Measurements from ENCODE around the gene OSGEPL1.
"Not testable (repeated sequence)": the region's sequence is repeated elsewhere in the genome, so short reads cannot be mapped to it uniquely, and the experiment has no call there.

The OSGEPL1 gene

GRCh38 chr2:189783927-189784867 is 21.6 kb upstream of the OSGEPL1 start, which contains the start of the genes ORMDL1 and PMS1:
Gene ORMDL1 (minus strand): TSS chr2:189784339. CDS start chr2:189782595, 1,744 bp downstream.
Gene PMS1 (plus strand): TSS chr2:189784450. CDS start chr2:189791810, 7,360 bp downstream.
- Histone ChIP-seq H3K36me3 (ENCODE audit: control insufficient read depth, insufficient read depth, low read length) (peaks cover 48% of the 10 kb centered on the region), H3K4me3 (ENCODE audit: extremely low read depth, insufficient read depth, low read length, poor library complexity, severe bottlenecking) (peak within 1 kb of the TSS; percentile 68), H3K9me3 (ENCODE audit: control insufficient read depth, low read length) (no peaks in the 10 kb centered on the region), H3K27ac (ENCODE audit: low read depth, low read length, severe bottlenecking) (peak within 1 kb of the TSS; percentile 96), H3K4me1 (ENCODE audit: control insufficient read depth, insufficient read depth, low read length, poor library complexity, severe bottlenecking) (no peaks in the 10 kb centered on the region)
- WGBS, 2 experiments (ENCODE audit: insufficient coverage in 2 of 2) = 0% methylated on average over 50 to 64 of the region's 96 CpGs

GRCh38 chr2:189783451-189783926 is 20.9 kb upstream of the OSGEPL1 start:
- 0 to 1% methylated on average over 7 to 11 of the region's 17 CpGs for WGBS, 2 experiments (ENCODE audit: insufficient coverage in 2 of 2)
- no peaks in the 10 kb centered on the region for H3K4me1 ChIP-seq (ENCODE audit: control insufficient read depth, insufficient read depth, low read length, poor library complexity, severe bottlenecking)
- peak overlapping the region; percentile 68 for H3K4me3 ChIP-seq (ENCODE audit: extremely low read depth, insufficient read depth, low read length, poor library complexity, severe bottlenecking)
- H3K36me3 ChIP-seq (ENCODE audit: control insufficient read depth, insufficient read depth, low read length) = peaks cover 48% of the 10 kb centered on the region
- H3K9me3 ChIP-seq (ENCODE audit: control insufficient read depth, low read length) = no peaks in the 10 kb centered on the region
- H3K27ac ChIP-seq (ENCODE audit: low read depth, low read length, severe bottlenecking) = peak overlapping the region; percentile 96

GRCh38 chr2:189782221-189782671 is 19.7 kb upstream of the OSGEPL1 start:
- H3K9me3 ChIP-seq (ENCODE audit: control insufficient read depth, low read length) = no peaks in the 10 kb centered on the region
- no CpG with 5 or more reads among the region's 4 CpGs for WGBS, 2 experiments (ENCODE audit: insufficient coverage in 2 of 2)
- no peak overlapping the region for H3K27ac ChIP-seq (ENCODE audit: low read depth, low read length, severe bottlenecking)
- H3K4me1 ChIP-seq (ENCODE audit: control insufficient read depth, insufficient read depth, low read length, poor library complexity, severe bottlenecking) = no peaks in the 10 kb centered on the region
- H3K36me3 ChIP-seq (ENCODE audit: control insufficient read depth, insufficient read depth, low read length) = peaks cover 53% of the 10 kb centered on the region
- peak overlapping the region; percentile 68 for H3K4me3 ChIP-seq (ENCODE audit: extremely low read depth, insufficient read depth, low read length, poor library complexity, severe bottlenecking)

- Histone ChIP-seq H3K4me3 (ENCODE audit: extremely low read depth, insufficient read depth, low read length, poor library complexity, severe bottlenecking) (no peak overlapping the region), H3K36me3 (ENCODE audit: control insufficient read depth, insufficient read depth, low read length) (peaks cover 59% of the 10 kb centered on the region), H3K9me3 (ENCODE audit: control insufficient read depth, low read length) (no peaks in the 10 kb centered on the region), H3K27ac (ENCODE audit: low read depth, low read length, severe bottlenecking) (no peak overlapping the region), H3K4me1 (ENCODE audit: control insufficient read depth, insufficient read depth, low read length, poor library complexity, severe bottlenecking) (no peaks in the 10 kb centered on the region)
- WGBS, 2 experiments (ENCODE audit: insufficient coverage in 2 of 2) = no CpG with 5 or more reads among the region's 1 CpG
Observed at GRCh38 chr2:189772212-189772611, 9.6 kb upstream of the OSGEPL1 start.

- Histone ChIP-seq H3K27ac (ENCODE audit: low read depth, low read length, severe bottlenecking) (no peak overlapping the region), H3K9me3 (ENCODE audit: control insufficient read depth, low read length) (no peaks in the 10 kb centered on the region), H3K4me3 (ENCODE audit: extremely low read depth, insufficient read depth, low read length, poor library complexity, severe bottlenecking) (no peak overlapping the region), H3K36me3 (ENCODE audit: control insufficient read depth, insufficient read depth, low read length) (peaks cover 60% of the 10 kb centered on the region), H3K4me1 (ENCODE audit: control insufficient read depth, insufficient read depth, low read length, poor library complexity, severe bottlenecking) (no peaks in the 10 kb centered on the region)
- WGBS, 2 experiments (ENCODE audit: insufficient coverage in 2 of 2) = no CpG with 5 or more reads among the region's 6 CpGs
Observed at GRCh38 chr2:189770590-189771322, 8.2 kb upstream of the OSGEPL1 start.

GRCh38 chr2:189763908-189764661 is 1.5 kb upstream of the OSGEPL1 start:
- Histone ChIP-seq H3K4me3 (ENCODE audit: extremely low read depth, insufficient read depth, low read length, poor library complexity, severe bottlenecking) (no peak overlapping the region), H3K9me3 (ENCODE audit: control insufficient read depth, low read length) (no peaks in the 10 kb centered on the region), H3K27ac (ENCODE audit: low read depth, low read length, severe bottlenecking) (no peak overlapping the region), H3K36me3 (ENCODE audit: control insufficient read depth, insufficient read depth, low read length) (peaks cover 9% of the 10 kb centered on the region), H3K4me1 (ENCODE audit: control insufficient read depth, insufficient read depth, low read length, poor library complexity, severe bottlenecking) (no peaks in the 10 kb centered on the region)
- 89% methylated on average over 2 of the region's 4 CpGs; no CpG with 5 or more reads in 1 of the 2 experiments for WGBS, 2 experiments (ENCODE audit: insufficient coverage in 2 of 2)

- H3K36me3 ChIP-seq (ENCODE audit: control insufficient read depth, insufficient read depth, low read length) = peaks cover 5% of the 10 kb centered on the region
- H3K9me3 ChIP-seq (ENCODE audit: control insufficient read depth, low read length) = no peaks in the 10 kb centered on the region
- no peaks in the 10 kb centered on the region for H3K4me1 ChIP-seq (ENCODE audit: control insufficient read depth, insufficient read depth, low read length, poor library complexity, severe bottlenecking)
- 3 to 7% methylated on average over 3 to 4 of the region's 7 CpGs for WGBS, 2 experiments (ENCODE audit: insufficient coverage in 2 of 2)
- peak overlapping the region; percentile 88 for H3K4me3 ChIP-seq (ENCODE audit: extremely low read depth, insufficient read depth, low read length, poor library complexity, severe bottlenecking)
- H3K27ac ChIP-seq (ENCODE audit: low read depth, low read length, severe bottlenecking) = peak overlapping the region; percentile 86
Observed at GRCh38 chr2:189762229-189762550, 402 bp downstream of the OSGEPL1 start.

- H3K4me3 ChIP-seq (ENCODE audit: extremely low read depth, insufficient read depth, low read length, poor library complexity, severe bottlenecking); H3K4me1 ChIP-seq (ENCODE audit: control insufficient read depth, insufficient read depth, low read length, poor library complexity, severe bottlenecking); H3K27ac ChIP-seq (ENCODE audit: low read depth, low read length, severe bottlenecking); H3K36me3 ChIP-seq (ENCODE audit: control insufficient read depth, insufficient read depth, low read length); H3K9me3 ChIP-seq (ENCODE audit: control insufficient read depth, low read length): not testable (repeated sequence)
- 100% methylated on average over 4 of the region's 19 CpGs for WGBS, 2 experiments (ENCODE audit: insufficient coverage in 2 of 2)
Observed at GRCh38 chr2:189760154-189760553, 2.4 kb downstream of the OSGEPL1 start.

- Histone ChIP-seq H3K4me3 (ENCODE audit: extremely low read depth, insufficient read depth, low read length, poor library complexity, severe bottlenecking) (no peak overlapping the region), H3K9me3 (ENCODE audit: control insufficient read depth, low read length) (no peaks in the 10 kb centered on the region), H3K27ac (ENCODE audit: low read depth, low read length, severe bottlenecking) (no peak overlapping the region), H3K4me1 (ENCODE audit: control insufficient read depth, insufficient read depth, low read length, poor library complexity, severe bottlenecking) (no peaks in the 10 kb centered on the region), H3K36me3 (ENCODE audit: control insufficient read depth, insufficient read depth, low read length) (peaks cover 8% of the 10 kb centered on the region)
- 36 to 38% methylated on average over 1 of the region's 2 CpGs for WGBS, 2 experiments (ENCODE audit: insufficient coverage in 2 of 2)
Observed at GRCh38 chr2:189756311-189756952, 6.2 kb downstream of the OSGEPL1 start.
